IMR-90 (cell line): ENCODE data around the gene VAMP7. TPM values are rescaled to one million over a fixed set of nuclear protein-coding genes. Genes with fewer than 3 reads are reported as not detected.

ENCODE experiments used
- ATAC-seq: fragments of 200-7000 bp; cut with Tn5 transposase; 2 replicates; pipeline ENCODE4 v1.9.1; 2020; ENCODE audit warnings: low read depth, mild to moderate bottlenecking, moderate library complexity
- BruUV-seq: library from RNA; stranded (reverse); fragments of 400-500 nt; replicated peaks from 2 replicates; lab custom pipeline; 2021; lab: Mats Ljungman, UMichigan
- CTCF ChIA-PET: fragments of 300-600 bp; formaldehyde crosslinking; extraction: SDS; loops from one replicate; lab custom pipeline; 2021; ENCODE audit warnings: antibody characterized with exemption; lab: Yijun Ruan, JAX
- POLR2A ChIA-PET: fragments of 300-600 bp; sonication (Branson Sonifier 250); formaldehyde crosslinking; loops from one replicate; lab custom pipeline; 2022; ENCODE audit warnings: antibody characterized with exemption; ENCODE audit not compliant: unreplicated experiment; lab: Charles Lee
- DNase-seq: peaks from one replicate; pipeline ENCODE4 v3.0.0; 2013
- H2AFZ ChIP-seq: replicated peaks from 2 replicates; pipeline ENCODE3; 2013; ENCODE audit warnings: low read length, mild to moderate bottlenecking; ENCODE audit not compliant: poor library complexity
- H2AK5ac ChIP-seq: 2 replicates; pipeline ENCODE4 v1.6.1; 2013; ENCODE audit warnings: low read depth, low read length, inconsistent platforms
- H2AK9ac ChIP-seq: replicated peaks from 2 replicates; pipeline ENCODE3; 2013; ENCODE audit warnings: mild to moderate bottlenecking, low read depth, low read length, moderate library complexity; ENCODE audit not compliant: poor library complexity
- H2BK120ac ChIP-seq: 2 replicates; pipeline ENCODE4 v1.6.1; 2013; ENCODE audit warnings: low read depth, low read length, inconsistent platforms
- H2BK15ac ChIP-seq: 3 replicates; pipeline ENCODE4 v1.6.1; 2013; ENCODE audit warnings: low read depth, low read length, inconsistent platforms
- H2BK20ac ChIP-seq: 2 replicates; pipeline ENCODE4 v1.6.1; 2013; ENCODE audit warnings: low read depth, mild to moderate bottlenecking, inconsistent platforms, low read length, moderate library complexity
- H2BK5ac ChIP-seq: 2 replicates; pipeline ENCODE4 v1.6.1; 2013; ENCODE audit warnings: mild to moderate bottlenecking, low read depth, low read length, inconsistent platforms; ENCODE audit not compliant: poor library complexity, severe bottlenecking
- H3K14ac ChIP-seq: replicated peaks from 2 replicates; pipeline ENCODE4 v1.6.1; 2013; ENCODE audit warnings: low read depth, low read length, inconsistent platforms
- H3K18ac ChIP-seq: 2 replicates; pipeline ENCODE4 v1.6.1; 2013; ENCODE audit warnings: low read depth, low read length, control low read depth
- H3K23ac ChIP-seq: 2 replicates; pipeline ENCODE4 v1.6.1; 2013; ENCODE audit warnings: low read depth, low read length, inconsistent platforms
- H3K27ac ChIP-seq: 2 replicates; pipeline ENCODE4 v1.5.1; 2013; ENCODE audit warnings: mild to moderate bottlenecking, control low read depth, low read length; ENCODE audit not compliant: insufficient read depth
- H3K27me3 ChIP-seq: 2 replicates; pipeline ENCODE4 v1.6.1; 2013; ENCODE audit warnings: low read length; ENCODE audit not compliant: control insufficient read depth, insufficient read depth
- H3K36me3 ChIP-seq: 2 replicates; pipeline ENCODE4 v1.6.1; 2013; ENCODE audit warnings: low read length, mixed read lengths; ENCODE audit not compliant: control insufficient read depth, insufficient read depth
- H3K4ac ChIP-seq: 2 replicates; pipeline ENCODE4 v1.6.1; 2013; ENCODE audit warnings: low read depth, low read length, inconsistent platforms
- H3K4me1 ChIP-seq: 2 replicates; pipeline ENCODE4 v1.6.1; 2013; ENCODE audit warnings: low read length, mixed read lengths; ENCODE audit not compliant: control insufficient read depth, insufficient read depth
- H3K4me2 ChIP-seq: 2 replicates; pipeline ENCODE4 v1.6.1; 2013; ENCODE audit warnings: low read depth, mild to moderate bottlenecking, control low read depth, low read length, moderate library complexity
- H3K4me3 ChIP-seq: 2 replicates; pipeline ENCODE4 v1.5.1; 2013; ENCODE audit warnings: low read depth, mild to moderate bottlenecking, control low read depth, low read length, moderate library complexity; ENCODE audit not compliant: insufficient read depth
- H3K56ac ChIP-seq: 2 replicates; pipeline ENCODE4 v1.6.1; 2013; ENCODE audit warnings: low read length, inconsistent platforms; ENCODE audit not compliant: insufficient read depth; ENCODE audit errors: extremely low read depth
- H3K79me1 ChIP-seq, 2 experiments: 2 replicates each; pipeline ENCODE4 v1.6.1; 2013; ENCODE audit warnings: low read length in 2 of 2, inconsistent platforms in 1 of 2, low read depth in 1 of 2
- H3K9ac ChIP-seq: 2 replicates; pipeline ENCODE4 v1.6.1; 2013; ENCODE audit warnings: low read depth, low read length, control low read depth
- H3K9me1 ChIP-seq: 2 replicates; pipeline ENCODE4 v1.6.1; 2013; ENCODE audit warnings: low read length, inconsistent platforms; ENCODE audit not compliant: insufficient read depth
- H3K9me3 ChIP-seq: 2 replicates; pipeline ENCODE4 v1.6.1; 2013; ENCODE audit warnings: low read length; ENCODE audit not compliant: control insufficient read depth, insufficient read depth
- H4K20me1 ChIP-seq: 2 replicates; pipeline ENCODE4 v1.6.1; 2013; ENCODE audit warnings: low read length, inconsistent platforms; ENCODE audit not compliant: insufficient read depth
- H4K5ac ChIP-seq: 2 replicates; pipeline ENCODE4 v1.6.1; 2013; ENCODE audit warnings: mild to moderate bottlenecking, low read depth, low read length, control low read depth
- H4K8ac ChIP-seq, 2 experiments: 2 replicates each; pipeline ENCODE4 v1.6.1; 2013; ENCODE audit warnings: low read depth in 2 of 2, low read length in 2 of 2, control low read depth in 1 of 2, inconsistent platforms in 1 of 2
- H4K91ac ChIP-seq: 2 replicates; pipeline ENCODE4 v1.6.1; 2013; ENCODE audit warnings: low read depth, low read length, inconsistent platforms; ENCODE audit not compliant: insufficient read depth
- BHLHE40 ChIP-seq: fragments of 150-350 bp; IDR thresholded peaks from 2 replicates; pipeline ENCODE4 v1.6.1; 2016; ENCODE audit warnings: mild to moderate bottlenecking, low read depth, low read length
- CEBPB ChIP-seq: IDR thresholded peaks from 2 replicates; pipeline ENCODE4 v1.6.1; 2012; ENCODE audit warnings: low read depth, low read length, improper control_type of control experiment
- CHD1 ChIP-seq: IDR thresholded peaks from 2 replicates; pipeline ENCODE4 v1.6.1; 2012; ENCODE audit warnings: low read depth, low read length, improper control_type of control experiment
- ELK1 ChIP-seq: fragments of 150-350 bp; IDR thresholded peaks from 2 replicates; pipeline ENCODE4 v1.6.1; 2016; ENCODE audit warnings: low read depth, mild to moderate bottlenecking, low read length, moderate library complexity, borderline replicate concordance
- FOS ChIP-seq: fragments of 150-350 bp; IDR thresholded peaks from 2 replicates; pipeline ENCODE4 v1.6.1; 2016; ENCODE audit warnings: low read depth, low read length
- MAFK ChIP-seq: IDR thresholded peaks from 2 replicates; pipeline ENCODE4 v1.6.1; 2012; ENCODE audit warnings: low read depth, low read length, improper control_type of control experiment
- MAZ ChIP-seq: IDR thresholded peaks from 2 replicates; pipeline ENCODE4 v1.6.1; 2012; ENCODE audit warnings: low read depth, mild to moderate bottlenecking, low read length, improper control_type of control experiment, moderate library complexity, borderline replicate concordance
- MXI1 ChIP-seq: IDR thresholded peaks from 2 replicates; pipeline ENCODE4 v1.6.1; 2012; ENCODE audit warnings: low read depth, mild to moderate bottlenecking, low read length, moderate library complexity, borderline replicate concordance
- NFE2L2 ChIP-seq: fragments of 150-350 bp; IDR thresholded peaks from 2 replicates; pipeline ENCODE4 v1.6.1; 2016; ENCODE audit warnings: low read depth, mild to moderate bottlenecking, low read length
- POLR2A ChIP-seq: IDR thresholded peaks from 2 replicates; pipeline ENCODE4 v1.6.1; 2012; ENCODE audit warnings: mild to moderate bottlenecking, low read depth, low read length
- RAD21 ChIP-seq: IDR thresholded peaks from 2 replicates; pipeline ENCODE4 v1.6.1; 2012; ENCODE audit warnings: low read length, improper control_type of control experiment
- RCOR1 ChIP-seq: IDR thresholded peaks from 2 replicates; pipeline ENCODE4 v1.6.1; 2012; ENCODE audit warnings: mild to moderate bottlenecking, low read length, improper control_type of control experiment; ENCODE audit not compliant: insufficient replicate concordance
- RFX5 ChIP-seq: IDR thresholded peaks from 2 replicates; pipeline ENCODE4 v1.8.0; 2012; ENCODE audit warnings: low read depth, mild to moderate bottlenecking, low read length, moderate library complexity
- SMC3 ChIP-seq: fragments of 150-350 bp; IDR thresholded peaks from 2 replicates; pipeline ENCODE4 v1.6.1; 2016; ENCODE audit warnings: low read depth, mild to moderate bottlenecking, antibody characterized with exemption, low read length, moderate library complexity
- USF2 ChIP-seq: fragments of 150-350 bp; IDR thresholded peaks from 2 replicates; pipeline ENCODE4 v1.6.1; 2017; ENCODE audit warnings: mild to moderate bottlenecking, antibody characterized with exemption, low read length, low read depth
- WGBS, 2 experiments: methylation state at CpG; one replicate each; pipeline versions ENCODE4 v1.1.5 to v1.1.7; 2013; ENCODE audit warnings: missing lambda C conversion rate in 2 of 2; ENCODE audit not compliant: insufficient read length in 1 of 2; ENCODE audit errors: extremely low coverage in 2 of 2; 5-methylcytosine and 5-hydroxymethylcytosine counted together
- dilution Hi-C: fragments of 300-500 bp; cut with HindIII; formaldehyde crosslinking; loops from one replicate; pipeline ENCODE4 v1.14.3; 2018; ENCODE audit warnings: low sequenced_read_pairs; ENCODE audit not compliant: unreplicated experiment
- in situ Hi-C: fragments of 300-500 bp; cut with MboI; formaldehyde crosslinking; loops from 3 replicates; pipeline ENCODE4 v1.14.3; 2019; ENCODE audit warnings: low sequenced_read_pairs, inconsistent platforms, mixed read lengths
- intact Hi-C: fragments of 100-400 bp; cut with micrococcal nuclease; formaldehyde crosslinking; loops from 2 replicates; pipeline ENCODE4 v1.10.0; 2022
- polyA plus RNA-seq, 3 experiments: library from polyadenylated mRNA; depleted of rRNA; stranded (reverse); fragments of >200 nt; gene quantifications; 2 replicates each; pipeline ENCODE4 v1.2.3, GENCODE V29; 2012; ENCODE audit warnings: low replicate concordance in 1 of 3
- total RNA-seq: library from RNA; depleted of rRNA; stranded (reverse); fragments of >200 nt; gene quantifications from 2 replicates; pipeline ENCODE4 v1.2.3, GENCODE V29; 2012
- TF ChIP-seq, protein P1 (sequence below): conservative IDR thresholded peaks from 2 replicates; pipeline ENCODE4 v1.5.1; 2012; ENCODE audit warnings: mild to moderate bottlenecking, low read depth, low read length, improper control_type of control experiment

The VAMP7 gene
- total and polyA plus RNA-seq, 2 of the 4 experiments (the other 2 are of a cell fraction) = 21.7 to 39.1 TPM

GRCh38 chrX:155949098-155949497, 68.0 kb downstream of the VAMP7 start:
- H4K91ac ChIP-seq = no peak overlapping the region
- H2BK5ac ChIP-seq = no peak overlapping the region
- H3K4me2 ChIP-seq = no peak overlapping the region
- no peak overlapping the region for H3K27ac ChIP-seq
- no peak overlapping the region for H4K5ac ChIP-seq
- no CpG with 5 or more reads among the region's 2 CpGs for WGBS, 2 experiments
- intact Hi-C loops = no loop called here
- TF ChIP-seq POLR2A (no peak), MAZ (no peak), RAD21 (no peak), NFE2L2 (no peak), BHLHE40 (no peak), ELK1 (no peak), CEBPB (no peak), MXI1 (no peak), FOS (no peak), RFX5 (no peak), CHD1 (no peak), SMC3 (no peak), MAFK (no peak), USF2 (no peak), RCOR1 (no peak)
- TF ChIP-seq, protein P1, sequence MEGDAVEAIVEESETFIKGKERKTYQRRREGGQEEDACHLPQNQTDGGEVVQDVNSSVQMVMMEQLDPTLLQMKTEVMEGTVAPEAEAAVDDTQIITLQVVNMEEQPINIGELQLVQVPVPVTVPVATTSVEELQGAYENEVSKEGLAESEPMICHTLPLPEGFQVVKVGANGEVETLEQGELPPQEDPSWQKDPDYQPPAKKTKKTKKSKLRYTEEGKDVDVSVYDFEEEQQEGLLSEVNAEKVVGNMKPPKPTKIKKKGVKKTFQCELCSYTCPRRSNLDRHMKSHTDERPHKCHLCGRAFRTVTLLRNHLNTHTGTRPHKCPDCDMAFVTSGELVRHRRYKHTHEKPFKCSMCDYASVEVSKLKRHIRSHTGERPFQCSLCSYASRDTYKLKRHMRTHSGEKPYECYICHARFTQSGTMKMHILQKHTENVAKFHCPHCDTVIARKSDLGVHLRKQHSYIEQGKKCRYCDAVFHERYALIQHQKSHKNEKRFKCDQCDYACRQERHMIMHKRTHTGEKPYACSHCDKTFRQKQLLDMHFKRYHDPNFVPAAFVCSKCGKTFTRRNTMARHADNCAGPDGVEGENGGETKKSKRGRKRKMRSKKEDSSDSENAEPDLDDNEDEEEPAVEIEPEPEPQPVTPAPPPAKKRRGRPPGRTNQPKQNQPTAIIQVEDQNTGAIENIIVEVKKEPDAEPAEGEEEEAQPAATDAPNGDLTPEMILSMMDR = no peak
- no peaks in the 10 kb centered on the region for H3K9me1 ChIP-seq
- no peaks in the 10 kb centered on the region for H3K79me1 ChIP-seq
- no peak overlapping the region for H3K9ac ChIP-seq
- no peak overlapping the region for H2BK120ac ChIP-seq
- H4K20me1 ChIP-seq = no peaks in the 10 kb centered on the region
- in situ Hi-C loops = no loop called here
- H3K18ac ChIP-seq = no peak overlapping the region
- H3K4me1 ChIP-seq = no peaks in the 10 kb centered on the region
- H2AK5ac ChIP-seq = no peak overlapping the region
- no peak overlapping the region for H3K23ac ChIP-seq
- no peaks in the 10 kb centered on the region for H3K9me3 ChIP-seq
- no peak overlapping the region for H3K4ac ChIP-seq
- no peaks in the 10 kb centered on the region for H3K27me3 ChIP-seq
- DNase-seq (no peak), ATAC-seq (no peak)
- H2AFZ ChIP-seq = no peak overlapping the region
- no peak overlapping the region for H2BK20ac ChIP-seq
- 0 out of 2 replicates have a peak, but pooled peaks cover 2% of the 10 kb centered on the region for H3K36me3 ChIP-seq
- no peak overlapping the region for H2AK9ac ChIP-seq
- H3K56ac ChIP-seq = no peak overlapping the region
- no TSS peak for BruUV-seq
- H4K8ac ChIP-seq = no peak overlapping the region
- dilution Hi-C loops = no loop called here
- H3K4me3 ChIP-seq = no peak overlapping the region
- no peak overlapping the region for H2BK15ac ChIP-seq
- ChIA-PET CTCF (no interaction called here), POLR2A (no interaction called here)
- H3K14ac ChIP-seq = no peak overlapping the region
